PFSK-1 (cell line): ENCODE data around the gene CEP112.

Experiments used
- FOXP2 ChIP-seq: optimal IDR thresholded peaks from 2 replicates; pipeline ENCODE3; 2011; ENCODE audit warnings: borderline replicate concordance, control low read depth, inconsistent platforms; ENCODE audit not compliant: insufficient read depth; ENCODE audit errors: extremely low read length, extremely low read depth
- POLR2AphosphoS5 ChIP-seq: IDR thresholded peaks from 2 replicates; pipeline ENCODE4 v1.6.1; 2012; ENCODE audit warnings: low read depth, mild to moderate bottlenecking, control low read depth, low read length, moderate library complexity
- SIN3A ChIP-seq: IDR thresholded peaks from 2 replicates; pipeline ENCODE4 v1.6.1; 2012; ENCODE audit warnings: mild to moderate bottlenecking, low read length, moderate library complexity, borderline replicate concordance; ENCODE audit not compliant: insufficient read depth
- TAF1 ChIP-seq: IDR thresholded peaks from 2 replicates; pipeline ENCODE4 v1.6.1; 2012; ENCODE audit warnings: low read length, control low read depth, borderline replicate concordance; ENCODE audit not compliant: insufficient read depth
- TF ChIP-seq, protein P1 (sequence below), 2 experiments: IDR thresholded peaks; 2 replicates each; pipeline versions ENCODE4 v1.6.1 to v1.8.0; 2011 to 2012; ENCODE audit warnings: low read depth in 2 of 2, low read length in 2 of 2, control low read depth in 1 of 2, inconsistent platforms in 1 of 2, mild to moderate bottlenecking in 1 of 2, moderate library complexity in 1 of 2; ENCODE audit not compliant: insufficient read depth in 1 of 2

CEP112 gene

DNA sequence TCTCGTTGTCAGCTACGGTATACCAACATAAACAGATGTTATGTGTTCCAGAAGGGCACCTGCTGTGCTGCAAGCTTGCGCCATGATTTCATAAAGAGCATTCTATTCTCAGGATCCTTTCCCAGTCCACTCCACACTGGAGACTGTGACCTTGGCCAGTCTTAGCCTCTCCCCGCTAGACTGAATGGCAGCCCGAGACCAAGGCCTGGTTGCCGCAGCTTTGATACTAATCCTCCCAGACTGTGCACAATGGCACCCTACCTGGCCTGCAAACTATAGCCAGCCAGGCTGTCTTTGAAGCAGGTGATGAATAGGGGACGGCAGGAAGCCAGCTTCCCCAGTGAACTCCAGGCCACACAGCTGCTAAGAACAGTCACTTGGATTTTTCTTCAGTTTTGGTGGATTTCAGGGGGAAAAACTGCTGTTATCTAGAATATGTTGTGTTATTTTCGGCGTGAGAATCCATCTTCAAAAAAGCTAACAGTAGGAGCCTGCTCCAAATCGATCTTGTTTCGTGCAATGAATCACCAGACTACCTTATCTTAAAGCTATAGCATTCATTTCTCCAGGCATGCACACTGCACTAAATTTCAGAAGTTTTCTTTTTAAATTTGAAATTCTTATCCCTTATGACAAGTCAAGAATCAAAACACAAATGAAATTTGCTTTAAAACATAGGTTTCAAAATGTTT is 289.0 kb downstream of the CEP112 start:
- TF ChIP-seq FOXP2 (no peak), SIN3A (no peak), TAF1 (no peak), POLR2AphosphoS5 (no peak)
- TF ChIP-seq, protein P1, sequence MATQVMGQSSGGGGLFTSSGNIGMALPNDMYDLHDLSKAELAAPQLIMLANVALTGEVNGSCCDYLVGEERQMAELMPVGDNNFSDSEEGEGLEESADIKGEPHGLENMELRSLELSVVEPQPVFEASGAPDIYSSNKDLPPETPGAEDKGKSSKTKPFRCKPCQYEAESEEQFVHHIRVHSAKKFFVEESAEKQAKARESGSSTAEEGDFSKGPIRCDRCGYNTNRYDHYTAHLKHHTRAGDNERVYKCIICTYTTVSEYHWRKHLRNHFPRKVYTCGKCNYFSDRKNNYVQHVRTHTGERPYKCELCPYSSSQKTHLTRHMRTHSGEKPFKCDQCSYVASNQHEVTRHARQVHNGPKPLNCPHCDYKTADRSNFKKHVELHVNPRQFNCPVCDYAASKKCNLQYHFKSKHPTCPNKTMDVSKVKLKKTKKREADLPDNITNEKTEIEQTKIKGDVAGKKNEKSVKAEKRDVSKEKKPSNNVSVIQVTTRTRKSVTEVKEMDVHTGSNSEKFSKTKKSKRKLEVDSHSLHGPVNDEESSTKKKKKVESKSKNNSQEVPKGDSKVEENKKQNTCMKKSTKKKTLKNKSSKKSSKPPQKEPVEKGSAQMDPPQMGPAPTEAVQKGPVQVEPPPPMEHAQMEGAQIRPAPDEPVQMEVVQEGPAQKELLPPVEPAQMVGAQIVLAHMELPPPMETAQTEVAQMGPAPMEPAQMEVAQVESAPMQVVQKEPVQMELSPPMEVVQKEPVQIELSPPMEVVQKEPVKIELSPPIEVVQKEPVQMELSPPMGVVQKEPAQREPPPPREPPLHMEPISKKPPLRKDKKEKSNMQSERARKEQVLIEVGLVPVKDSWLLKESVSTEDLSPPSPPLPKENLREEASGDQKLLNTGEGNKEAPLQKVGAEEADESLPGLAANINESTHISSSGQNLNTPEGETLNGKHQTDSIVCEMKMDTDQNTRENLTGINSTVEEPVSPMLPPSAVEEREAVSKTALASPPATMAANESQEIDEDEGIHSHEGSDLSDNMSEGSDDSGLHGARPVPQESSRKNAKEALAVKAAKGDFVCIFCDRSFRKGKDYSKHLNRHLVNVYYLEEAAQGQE (IDR thresholded peaks at IDR 0.05; ENCODE audit: insufficient read depth in 1 of 2, low read depth in 2 of 2, low read length in 2 of 2) = no peak

DNA sequence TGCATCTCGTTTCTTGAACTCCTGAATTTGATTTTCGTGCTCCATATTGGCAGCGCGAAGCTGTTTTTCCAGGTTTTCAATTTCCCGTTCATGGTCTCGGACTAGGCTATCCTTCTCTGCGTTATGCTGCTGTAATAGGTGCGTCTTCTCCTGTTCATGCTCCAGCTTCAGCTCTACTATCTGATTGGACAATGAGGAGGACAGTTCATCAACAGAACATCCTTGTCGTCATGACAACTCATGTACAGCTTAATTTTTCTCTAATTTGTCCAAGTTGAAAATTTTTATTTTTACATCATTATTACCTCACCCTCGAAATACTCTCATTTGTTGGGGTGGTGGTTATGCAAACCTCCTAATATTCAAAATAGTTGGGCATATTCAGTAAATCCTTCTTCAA is 289.8 kb downstream of the CEP112 start:
- TF ChIP-seq POLR2AphosphoS5 (no peak), TAF1 (no peak), SIN3A (no peak), FOXP2 (no peak)
- TF ChIP-seq, protein P1 (IDR thresholded peaks at IDR 0.05; ENCODE audit: insufficient read depth in 1 of 2, low read depth in 2 of 2, low read length in 2 of 2) = no peak

DNA sequence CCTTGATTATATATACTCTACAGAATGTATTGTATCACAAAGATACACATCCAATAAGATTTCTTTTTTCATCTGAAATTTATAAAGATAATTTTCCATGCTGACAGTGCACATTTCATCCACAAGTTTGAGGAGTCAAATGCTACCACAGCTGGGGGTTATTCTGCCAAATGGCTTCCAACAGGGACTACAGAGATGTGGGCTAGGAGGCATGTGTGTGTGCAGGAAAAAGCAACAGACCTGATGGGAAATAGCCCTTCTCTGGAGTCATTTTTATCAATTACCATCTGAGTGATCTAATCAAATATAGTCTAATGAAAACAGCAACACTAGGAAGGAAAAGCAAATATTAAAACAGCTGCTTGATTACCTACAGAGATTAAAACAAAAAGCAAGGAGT is 290.5 kb downstream of the CEP112 start:
- TF ChIP-seq TAF1 (no peak), SIN3A (no peak)
- TF ChIP-seq, protein P1 (IDR thresholded peaks at IDR 0.05; ENCODE audit: insufficient read depth in 1 of 2, low read depth in 2 of 2, low read length in 2 of 2) = no peak

DNA sequence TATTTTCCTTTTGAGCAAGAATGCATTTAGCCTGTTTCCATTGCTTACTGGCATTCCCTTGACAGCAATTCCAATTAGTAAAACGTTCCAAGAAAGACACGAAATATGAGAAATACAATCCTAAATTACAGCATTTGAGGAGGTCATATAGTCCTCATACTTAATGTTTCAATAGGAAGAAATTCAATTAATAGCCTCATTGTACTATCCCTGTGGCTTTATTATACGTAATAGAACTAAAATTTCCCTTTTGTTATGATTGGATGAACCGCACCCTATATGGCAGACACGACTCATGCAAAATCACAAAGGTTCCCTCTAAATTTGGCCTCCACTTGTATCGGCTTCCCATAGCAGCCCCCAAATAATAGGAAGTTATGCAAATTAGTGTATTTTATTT is 291.7 kb downstream of the CEP112 start:
- TF ChIP-seq, protein P1 (IDR thresholded peaks at IDR 0.05; ENCODE audit: insufficient read depth in 1 of 2, low read depth in 2 of 2, low read length in 2 of 2) = no peak
- TF ChIP-seq TAF1 (no peak), FOXP2 (no peak), POLR2AphosphoS5 (no peak), SIN3A (no peak)

DNA sequence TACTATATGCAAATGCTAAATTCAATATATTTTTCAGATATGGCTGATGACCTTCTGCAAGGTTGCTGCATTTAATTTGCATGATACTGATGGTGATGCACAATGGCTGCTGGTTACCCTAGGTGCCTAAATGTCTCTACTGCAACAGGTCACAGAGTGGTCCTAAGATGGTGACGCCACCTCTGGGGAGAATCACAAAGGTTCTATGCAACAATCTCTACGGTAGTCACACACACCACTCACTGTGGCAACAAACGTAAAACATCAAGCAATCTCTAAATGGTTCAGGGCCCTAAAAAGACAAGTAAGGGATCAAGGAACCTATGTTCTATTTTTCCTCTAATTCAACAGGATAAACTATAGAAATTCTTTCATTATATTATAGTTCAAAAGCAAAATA is 293.3 kb downstream of the CEP112 start:
- no peak for TF ChIP-seq POLR2AphosphoS5
- TF ChIP-seq SIN3A = no peak
- TF ChIP-seq, protein P1 (IDR thresholded peaks at IDR 0.05; ENCODE audit: insufficient read depth in 1 of 2, low read depth in 2 of 2, low read length in 2 of 2) = no peak
- TF ChIP-seq TAF1 = no peak
